Testis (tissue), 3 donors: ENCODE measurements around the gene ZSWIM6. TPM values are rescaled to one million over a fixed set of nuclear protein-coding genes. Genes with fewer than 3 reads are reported as not detected.

Experiments used
- DNase-seq: peaks from one replicate; pipeline ENCODE4 v3.0.0-alpha.2; 2019
- H3K27ac ChIP-seq, 2 donors: fragments of 200-600 bp; sonication (generic); one replicate each; pipeline ENCODE4 v1.5.1; 2019
- H3K27me3 ChIP-seq: fragments of 200-600 bp; sonication (generic); one replicate; pipeline ENCODE4 v1.5.1; 2019
- H3K36me3 ChIP-seq: fragments of 200-600 bp; sonication (generic); one replicate; pipeline ENCODE4 v1.5.1; 2017; ENCODE audit warnings: low read depth; ENCODE audit errors: missing control alignments
- H3K4me1 ChIP-seq: fragments of 200-600 bp; sonication (generic); one replicate; pipeline ENCODE4 v1.5.1; 2019
- H3K4me3 ChIP-seq, 2 donors: fragments of 200-600 bp; sonication (generic); one replicate each; pipeline ENCODE4 v1.5.1; 2017 to 2019
- H3K9me3 ChIP-seq: fragments of 200-600 bp; sonication (generic); one replicate; pipeline ENCODE4 v1.5.1; 2017
- CTCF ChIP-seq, 3 experiments: fragments of 450-650 bp in 2 of 3; fragments of 200-600 bp in 1 of 3; sonication (generic) in 1 of 3; IDR thresholded peaks; one replicate each; pipeline ENCODE4 v1.5.1; 2016 to 2019; ENCODE audit warnings: antibody characterized with exemption in 3 of 3, mild to moderate bottlenecking in 2 of 3, moderate library complexity in 1 of 3
- POLR2A ChIP-seq: fragments of 450-650 bp; IDR thresholded peaks from one replicate; pipeline ENCODE4 v1.6.1; 2017; ENCODE audit warnings: antibody characterized with exemption, mild to moderate bottlenecking, moderate library complexity
- WGBS, 2 donors: methylation state at CpG; one replicate each; pipeline ENCODE4 v1.1.5; 2018; 5-methylcytosine and 5-hydroxymethylcytosine counted together
- intact Hi-C: fragments of 100-400 bp; cut with DNase I; formaldehyde crosslinking; loops from one replicate; pipeline ENCODE4 v1.15.1; 2023; ENCODE audit warnings: low total_unique reads
- polyA plus RNA-seq: library from polyadenylated mRNA; stranded (reverse); fragments of 350-450 nt; fragmentation: Illumina TruSeq; extraction: RNeasy Lipid Tissue Mini Kit (QIAGEN cat#74804); gene quantifications from one replicate; pipeline ENCODE4 v1.2.3, GENCODE V29; 2014; ENCODE audit warnings: low read depth, low replicate concordance; ENCODE audit not compliant: insufficient read depth
- total RNA-seq, 2 donors: library from RNA; depleted of rRNA; stranded (reverse); fragments of >200 nt; gene quantifications; one replicate each; pipeline ENCODE4 v1.2.3, GENCODE V29; 2016

Gene ZSWIM6
- total and polyA plus RNA-seq, 3 donors from 2014 or later, result 14.6 to 18.0 (median 16.5) TPM

- no peak overlapping the region for H3K4me3 ChIP-seq
- no peak overlapping the region for H3K27ac ChIP-seq
These were observed 217.5 kb downstream of the ZSWIM6 start for GRCh38 chr5:61549530-61549929.

GRCh38 chr5:61551637-61552313 lies 219.7 kb downstream of the ZSWIM6 start:
- no peak for DNase-seq
- intact Hi-C loops, result no loop called here
- 72 to 76% methylated on average over 5 of the region's 5 CpGs for WGBS, 2 donors

More at GRCh38 chr5:61549530-61549929, 217.5 kb downstream of the ZSWIM6 start:
- Histone ChIP-seq H3K4me1 (no peaks in the 10 kb centered on the region), H3K36me3 (no peaks in the 10 kb centered on the region), H3K9me3 (no peaks in the 10 kb centered on the region), H3K27me3 (no peaks in the 10 kb centered on the region)
- TF ChIP-seq POLR2A, result no peak
- DNase-seq, result no peak
- intact Hi-C loops, result no loop called here
- WGBS, 2 donors, result 87 to 91% methylated on average over 3 of the region's 3 CpGs

GRCh38 chr5:61559146-61559545 lies 227.1 kb downstream of the ZSWIM6 start:
- TF ChIP-seq CTCF (IDR thresholded peaks at IDR 0.05) (no peak), POLR2A (no peak)
- Histone ChIP-seq H3K27ac (no peak overlapping the region), H3K36me3 (no peaks in the 10 kb centered on the region), H3K27me3 (no peaks in the 10 kb centered on the region), H3K9me3 (no peaks in the 10 kb centered on the region), H3K4me3 (no peak overlapping the region), H3K4me1 (no peaks in the 10 kb centered on the region)
- DNase-seq, result no peak
- intact Hi-C loops, result no loop called here

More at GRCh38 chr5:61551637-61552313, 219.7 kb downstream of the ZSWIM6 start:
- H3K27me3 ChIP-seq, result no peaks in the 10 kb centered on the region
- H3K9me3 ChIP-seq, result no peaks in the 10 kb centered on the region
- no peak for TF ChIP-seq CTCF (IDR thresholded peaks at IDR 0.05)
- no peak for TF ChIP-seq POLR2A
- no peaks in the 10 kb centered on the region for H3K4me1 ChIP-seq
- H3K27ac ChIP-seq, result no peak overlapping the region
- H3K36me3 ChIP-seq, result no peaks in the 10 kb centered on the region
- no peak overlapping the region for H3K4me3 ChIP-seq

- Histone ChIP-seq H3K9me3 (no peaks in the 10 kb centered on the region), H3K4me3 (no peak overlapping the region)
- intact Hi-C loops, result no loop called here
These were observed 227.7 kb downstream of the ZSWIM6 start for GRCh38 chr5:61559722-61560121.

GRCh38 chr5:61563401-61563800 lies 231.3 kb downstream of the ZSWIM6 start:
- DNase-seq, result no peak
- Histone ChIP-seq H3K9me3 (no peaks in the 10 kb centered on the region), H3K27me3 (no peaks in the 10 kb centered on the region), H3K27ac (no peak overlapping the region), H3K4me1 (no peaks in the 10 kb centered on the region), H3K36me3 (no peaks in the 10 kb centered on the region), H3K4me3 (no peak overlapping the region)
- 82 to 88% methylated on average over 3 of the region's 3 CpGs for WGBS, 2 donors
- intact Hi-C loops, result no loop called here
- no peak for TF ChIP-seq POLR2A
- no peak for TF ChIP-seq CTCF (IDR thresholded peaks at IDR 0.05)

More at GRCh38 chr5:61559722-61560121, 227.7 kb downstream of the ZSWIM6 start:
- no peak for DNase-seq
- TF ChIP-seq POLR2A (no peak), CTCF (IDR thresholded peaks at IDR 0.05) (no peak)
- no peaks in the 10 kb centered on the region for H3K4me1 ChIP-seq
- H3K27ac ChIP-seq, result no peak overlapping the region
- 93 to 100% methylated on average over 1 of the region's 1 CpG for WGBS, 2 donors
- H3K27me3 ChIP-seq, result no peaks in the 10 kb centered on the region
- no peaks in the 10 kb centered on the region for H3K36me3 ChIP-seq
